IPS-20b (cell line): Measurements from ENCODE around the gene FICD.
A peak's percentile ranks its signal among the peaks of the same experiment; 100 is the strongest.

Experiments used
- H3K27ac ChIP-seq: one replicate; pipeline ENCODE4 v1.5.1; 2013; ENCODE audit warnings: low read length
- H3K27me3 ChIP-seq: 2 replicates; pipeline ENCODE4 v1.6.1; 2013; ENCODE audit warnings: mild to moderate bottlenecking, low read length, inconsistent platforms; ENCODE audit not compliant: insufficient read depth
- H3K36me3 ChIP-seq: 2 replicates; pipeline ENCODE4 v1.6.1; 2013; ENCODE audit warnings: low read depth, mild to moderate bottlenecking, inconsistent platforms, low read length, moderate library complexity; ENCODE audit not compliant: insufficient read depth
- H3K4me1 ChIP-seq: 2 replicates; pipeline ENCODE4 v1.6.1; 2013; ENCODE audit warnings: mild to moderate bottlenecking, control low read depth, inconsistent platforms, low read length, moderate library complexity; ENCODE audit not compliant: insufficient read depth
- H3K4me3 ChIP-seq: 2 replicates; pipeline ENCODE4 v1.5.1; 2013; ENCODE audit warnings: mild to moderate bottlenecking, low read length, inconsistent platforms
- H3K9ac ChIP-seq: 2 replicates; pipeline ENCODE4 v1.6.1; 2013; ENCODE audit warnings: low read depth, mild to moderate bottlenecking, inconsistent platforms, low read length, moderate library complexity
- H3K9me3 ChIP-seq: 2 replicates; pipeline ENCODE4 v1.6.1; 2013; ENCODE audit warnings: mild to moderate bottlenecking, low read depth, low read length, inconsistent platforms; ENCODE audit not compliant: insufficient read depth

Gene FICD

GRCh38 chr12:108563136-108563803 lies 48.2 kb downstream of the FICD start:
- Histone ChIP-seq H3K9me3 (no peaks in the 10 kb centered on the region), H3K4me1 (no peaks in the 10 kb centered on the region), H3K9ac (peak overlapping the region; percentile 85; the same call in 1 of the 2 replicates), H3K27me3 (no peaks in the 10 kb centered on the region), H3K27ac (peak overlapping the region; percentile 8), H3K36me3 (peaks cover 47% of the 10 kb centered on the region), H3K4me3 (peak overlapping the region; percentile 98)

- Histone ChIP-seq H3K4me3 (peak overlapping the region; percentile 98; the same call in 1 of the 2 replicates), H3K4me1 (no peaks in the 10 kb centered on the region), H3K27me3 (no peaks in the 10 kb centered on the region), H3K9me3 (no peaks in the 10 kb centered on the region), H3K36me3 (peaks cover 50% of the 10 kb centered on the region), H3K27ac (no peak overlapping the region), H3K9ac (no peak overlapping the region)
Measured at GRCh38 chr12:108563804-108564151, 48.7 kb downstream of the FICD start.

GRCh38 chr12:108564724-108565123 lies 49.6 kb downstream of the FICD start:
- H3K4me3 ChIP-seq: no peak overlapping the region
- H3K9ac ChIP-seq: no peak overlapping the region
- H3K36me3 ChIP-seq: peaks cover 53% of the 10 kb centered on the region
- H3K27me3 ChIP-seq: no peaks in the 10 kb centered on the region
- no peaks in the 10 kb centered on the region for H3K4me1 ChIP-seq
- H3K27ac ChIP-seq: no peak overlapping the region
- H3K9me3 ChIP-seq: no peaks in the 10 kb centered on the region

DNA sequence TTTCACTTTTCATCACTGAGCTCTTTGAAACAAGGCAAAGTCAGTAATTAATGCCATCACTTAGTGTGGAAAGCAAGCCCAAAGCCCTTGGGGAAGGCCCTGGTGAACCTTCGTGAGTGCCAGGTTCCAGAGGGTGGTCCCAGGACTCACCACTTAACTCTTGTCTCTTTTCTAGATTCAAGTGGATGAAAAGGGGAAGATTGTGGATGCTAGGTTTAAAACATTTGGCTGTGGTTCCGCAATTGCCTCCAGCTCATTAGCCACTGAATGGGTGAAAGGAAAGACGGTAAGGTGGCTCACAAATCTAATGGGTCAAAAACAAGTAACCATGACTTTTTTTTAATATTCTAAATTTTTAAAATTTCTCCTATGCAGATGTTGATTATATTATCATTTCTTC lies 50.1 kb downstream of the FICD start:
- no peaks in the 10 kb centered on the region for H3K27me3 ChIP-seq
- no peak overlapping the region for H3K4me3 ChIP-seq
- H3K9ac ChIP-seq: no peak overlapping the region
- H3K4me1 ChIP-seq: no peaks in the 10 kb centered on the region
- H3K36me3 ChIP-seq: peaks cover 53% of the 10 kb centered on the region
- H3K9me3 ChIP-seq: no peaks in the 10 kb centered on the region
- no peak overlapping the region for H3K27ac ChIP-seq

- Histone ChIP-seq H3K27ac (no peak overlapping the region), H3K4me3 (no peak overlapping the region), H3K4me1 (no peaks in the 10 kb centered on the region), H3K9ac (no peak overlapping the region), H3K9me3 (no peaks in the 10 kb centered on the region), H3K27me3 (no peaks in the 10 kb centered on the region), H3K36me3 (peaks cover 53% of the 10 kb centered on the region)
Measured at GRCh38 chr12:108565976-108566375, 50.9 kb downstream of the FICD start.

DNA sequence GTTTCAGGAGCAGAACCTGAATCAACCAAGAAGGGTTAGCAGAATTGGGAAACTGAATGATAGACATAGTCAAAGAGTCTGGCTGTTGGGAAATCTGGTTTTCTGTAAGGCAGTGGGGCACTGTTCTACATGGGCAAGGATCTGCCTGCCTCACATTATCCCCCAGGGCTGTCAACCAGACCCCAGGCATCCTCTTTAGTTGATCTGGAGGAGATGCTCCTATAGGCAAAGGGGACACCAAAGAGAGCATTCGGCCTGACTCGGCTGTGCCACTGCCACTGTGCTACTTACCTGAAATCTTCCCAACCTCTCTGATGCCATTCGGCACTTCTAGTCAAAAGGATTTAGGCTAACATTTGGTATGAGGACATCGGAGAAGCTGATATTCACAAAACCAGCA lies 51.4 kb downstream of the FICD start:
- Histone ChIP-seq H3K4me3 (no peak overlapping the region), H3K9ac (no peak overlapping the region), H3K4me1 (no peaks in the 10 kb centered on the region), H3K36me3 (peaks cover 53% of the 10 kb centered on the region), H3K27ac (no peak overlapping the region), H3K27me3 (no peaks in the 10 kb centered on the region), H3K9me3 (no peaks in the 10 kb centered on the region)

DNA sequence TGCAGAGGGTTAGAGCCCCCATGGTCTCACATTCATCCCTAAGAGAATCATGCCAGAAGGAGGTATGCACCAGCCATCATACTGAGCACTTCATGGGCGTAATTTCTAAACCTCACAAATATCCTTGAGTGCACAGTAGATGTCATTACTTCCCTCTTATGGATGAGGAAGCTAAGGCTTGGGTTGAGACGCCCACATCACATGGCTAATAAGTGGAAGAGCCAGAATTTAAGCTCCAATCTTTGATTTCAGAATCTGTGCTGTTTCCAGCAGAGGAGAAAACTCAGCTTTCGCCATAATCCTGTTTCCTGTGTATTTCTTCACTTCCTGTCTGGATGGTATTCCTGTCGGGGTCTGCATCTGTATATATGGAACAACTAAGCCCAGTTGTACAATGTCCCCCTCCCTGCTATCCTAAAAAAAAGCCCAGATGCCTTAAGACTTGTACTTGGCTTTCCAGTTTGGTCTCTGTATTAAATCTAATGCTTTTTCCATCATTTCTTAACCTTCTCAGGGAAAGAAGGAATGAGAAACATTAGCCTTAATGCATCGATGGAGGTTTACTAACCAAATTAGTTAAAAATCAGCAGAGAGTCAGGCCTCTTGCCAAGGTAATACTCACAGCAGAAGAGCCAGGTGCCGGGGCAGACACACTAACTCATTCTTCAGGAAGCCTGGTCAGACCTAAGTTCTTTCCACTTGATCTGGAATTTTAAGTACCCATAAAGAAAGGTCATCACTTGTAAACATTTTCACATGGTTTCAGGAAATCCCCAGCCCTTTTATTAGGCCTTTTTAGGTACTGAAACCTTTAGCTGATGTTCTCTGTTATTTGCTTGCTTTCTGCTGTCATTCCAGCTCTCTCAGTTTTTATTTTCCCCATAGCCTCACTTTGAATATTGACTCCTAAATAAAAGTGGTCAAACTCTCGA lies 52.6 kb downstream of the FICD start:
- Histone ChIP-seq H3K9me3 (no peaks in the 10 kb centered on the region), H3K27ac (no peak overlapping the region), H3K27me3 (no peaks in the 10 kb centered on the region), H3K36me3 (peaks cover 53% of the 10 kb centered on the region), H3K4me1 (no peaks in the 10 kb centered on the region), H3K9ac (no peak overlapping the region), H3K4me3 (no peak overlapping the region)

DNA sequence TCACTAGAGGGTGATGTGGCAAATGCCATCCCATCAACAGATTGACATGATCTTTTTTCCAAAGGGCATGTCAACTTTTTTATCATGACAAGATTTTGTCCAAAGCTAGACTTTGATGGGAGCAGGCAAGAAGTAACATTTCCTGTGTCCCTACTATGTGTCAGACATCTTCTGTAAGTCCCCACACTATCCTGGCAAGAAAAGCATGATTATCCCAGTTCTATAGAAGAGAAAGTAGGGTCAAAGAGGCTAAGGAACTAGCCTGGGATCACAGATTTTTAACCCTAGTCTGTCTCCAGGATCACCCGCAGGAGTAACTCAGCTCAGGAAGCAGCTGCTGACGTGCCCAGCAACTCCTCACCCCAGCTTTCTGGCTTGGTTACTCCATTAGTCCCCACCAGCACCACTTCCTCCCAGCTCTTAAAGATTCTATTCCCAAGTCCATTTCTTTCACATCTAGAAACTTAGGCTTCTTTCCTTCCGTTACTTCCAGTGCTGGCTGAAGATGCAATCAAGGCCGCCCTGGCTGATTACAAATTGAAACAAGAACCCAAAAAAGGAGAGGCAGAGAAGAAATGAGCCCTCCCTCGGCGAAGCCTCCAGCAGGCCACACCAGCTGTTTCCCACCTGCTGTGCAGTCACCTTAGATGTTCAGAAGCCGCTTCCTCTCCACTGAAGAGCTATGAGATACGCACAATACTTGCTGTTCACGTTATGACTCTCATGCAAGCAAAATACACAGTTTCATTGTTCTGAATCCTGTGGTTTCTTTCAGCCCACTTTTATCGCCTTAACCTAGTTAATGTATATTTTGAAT lies 53.5 kb downstream of the FICD start:
- Histone ChIP-seq H3K4me3 (no peak overlapping the region), H3K36me3 (peaks cover 53% of the 10 kb centered on the region), H3K27me3 (no peaks in the 10 kb centered on the region), H3K9ac (no peak overlapping the region), H3K27ac (no peak overlapping the region), H3K4me1 (no peaks in the 10 kb centered on the region), H3K9me3 (no peaks in the 10 kb centered on the region)
